ENCODE measurements around the gene HMGXB3. TPM values are rescaled to one million over a fixed set of nuclear protein-coding genes. Genes with fewer than 3 reads are reported as not detected.
"Not testable (repeated sequence)": the region's sequence is repeated elsewhere in the genome, so short reads cannot be mapped to it uniquely, and the experiment has no call there.

The HMGXB3 gene
- total RNA-seq, 3 donors from 2014 or later (not counting 1 experiment from before 2014, with no cell fraction given): 39.0 to 46.5 (median 45.8) TPM

DNA sequence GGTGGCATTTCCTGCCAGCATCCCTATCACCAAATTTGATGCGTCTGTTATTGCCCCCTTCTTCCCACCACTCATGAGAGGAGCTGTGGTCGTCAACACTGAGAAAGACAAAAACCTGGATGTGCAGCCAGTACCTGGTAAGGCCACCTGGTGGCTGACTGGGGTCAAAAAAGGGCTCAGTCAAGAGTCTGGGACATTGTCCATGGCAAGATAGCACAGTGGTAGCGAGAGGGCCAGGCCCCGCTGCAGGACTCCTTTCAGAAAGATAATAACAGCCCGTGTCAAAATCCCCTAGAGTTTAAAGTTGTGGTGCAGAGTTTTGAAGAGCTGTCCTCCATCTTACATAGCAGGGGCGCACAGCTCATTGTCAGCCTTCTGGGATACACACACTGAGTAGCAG lies 45.0 kb downstream of the HMGXB3 start:
- ATAC-seq (peak; percentile 9 to 30 (median 25)), DNase-seq (peak in 1 of 2 donors; percentile 13)
- peak overlapping the region; percentile 71 to 82 for H3K27ac Mint-ChIP-seq
- H3K9me3 Mint-ChIP-seq: no peaks in the 10 kb centered on the region
- H3K27me3 Mint-ChIP-seq (ENCODE audit: low read depth in 2 of 2): peaks cover 48 to 54% of the 10 kb centered on the region in 2 donors
- 91% methylated on average over 6 of the region's 6 CpGs for WGBS (ENCODE audit: insufficient coverage)
- H3K4me3 Mint-ChIP-seq: peak overlapping the region; percentile 63
- H3K36me3 Mint-ChIP-seq: peaks cover 56% of the 10 kb centered on the region
- Histone ChIP-seq H3K4me3 (ENCODE audit: low read length) (no peak overlapping the region), H3K27ac (ENCODE audit: low read length) (no peak overlapping the region), H3K27me3 (ENCODE audit: control insufficient read depth, insufficient read depth, low read length) (peaks cover 20% of the 10 kb centered on the region), H3K36me3 (ENCODE audit: control insufficient read depth, insufficient read depth, low read length) (peaks cover 76% of the 10 kb centered on the region), H3K4me1 (ENCODE audit: control insufficient read depth, insufficient read depth, low read length) (peaks cover 48% of the 10 kb centered on the region), H3K9me3 (ENCODE audit: control insufficient read depth, insufficient read depth, low read length) (no peaks in the 10 kb centered on the region)
- H3K4me1 Mint-ChIP-seq: peaks cover 75 to 76% of the 10 kb centered on the region in 2 donors
- intact Hi-C loops (cut with micrococcal nuclease): no loop called here
- TF ChIP-seq, protein P1, sequence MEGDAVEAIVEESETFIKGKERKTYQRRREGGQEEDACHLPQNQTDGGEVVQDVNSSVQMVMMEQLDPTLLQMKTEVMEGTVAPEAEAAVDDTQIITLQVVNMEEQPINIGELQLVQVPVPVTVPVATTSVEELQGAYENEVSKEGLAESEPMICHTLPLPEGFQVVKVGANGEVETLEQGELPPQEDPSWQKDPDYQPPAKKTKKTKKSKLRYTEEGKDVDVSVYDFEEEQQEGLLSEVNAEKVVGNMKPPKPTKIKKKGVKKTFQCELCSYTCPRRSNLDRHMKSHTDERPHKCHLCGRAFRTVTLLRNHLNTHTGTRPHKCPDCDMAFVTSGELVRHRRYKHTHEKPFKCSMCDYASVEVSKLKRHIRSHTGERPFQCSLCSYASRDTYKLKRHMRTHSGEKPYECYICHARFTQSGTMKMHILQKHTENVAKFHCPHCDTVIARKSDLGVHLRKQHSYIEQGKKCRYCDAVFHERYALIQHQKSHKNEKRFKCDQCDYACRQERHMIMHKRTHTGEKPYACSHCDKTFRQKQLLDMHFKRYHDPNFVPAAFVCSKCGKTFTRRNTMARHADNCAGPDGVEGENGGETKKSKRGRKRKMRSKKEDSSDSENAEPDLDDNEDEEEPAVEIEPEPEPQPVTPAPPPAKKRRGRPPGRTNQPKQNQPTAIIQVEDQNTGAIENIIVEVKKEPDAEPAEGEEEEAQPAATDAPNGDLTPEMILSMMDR (IDR thresholded peaks at IDR 0.05): no peak

DNA sequence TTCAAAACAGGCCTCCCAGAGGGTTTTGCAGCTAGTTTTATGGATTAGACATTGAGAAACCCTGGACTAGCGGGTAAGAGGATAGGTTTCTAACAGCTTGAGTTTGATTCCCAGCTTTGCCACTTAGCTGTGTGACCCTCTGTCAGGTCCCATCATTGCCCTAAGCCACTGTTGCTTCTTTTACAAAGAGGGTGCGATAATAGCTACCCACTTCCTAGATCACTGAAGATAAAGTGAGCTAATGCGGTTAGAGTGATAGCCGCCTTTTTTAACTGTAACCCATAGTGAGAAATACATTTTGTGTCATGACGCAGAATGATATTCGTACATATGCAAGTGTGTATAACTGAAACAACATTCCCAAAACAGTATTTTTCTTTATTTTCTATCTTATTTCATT lies 45.5 kb downstream of the HMGXB3 start:
- Mint-ChIP-seq H3K4me1 (peaks cover 75 to 76% of the 10 kb centered on the region in 2 donors), H3K4me3 (peak overlapping the region; percentile 63)
- WGBS (ENCODE audit: insufficient coverage): 65% methylated on average over 3 of the region's 6 CpGs

DNA sequence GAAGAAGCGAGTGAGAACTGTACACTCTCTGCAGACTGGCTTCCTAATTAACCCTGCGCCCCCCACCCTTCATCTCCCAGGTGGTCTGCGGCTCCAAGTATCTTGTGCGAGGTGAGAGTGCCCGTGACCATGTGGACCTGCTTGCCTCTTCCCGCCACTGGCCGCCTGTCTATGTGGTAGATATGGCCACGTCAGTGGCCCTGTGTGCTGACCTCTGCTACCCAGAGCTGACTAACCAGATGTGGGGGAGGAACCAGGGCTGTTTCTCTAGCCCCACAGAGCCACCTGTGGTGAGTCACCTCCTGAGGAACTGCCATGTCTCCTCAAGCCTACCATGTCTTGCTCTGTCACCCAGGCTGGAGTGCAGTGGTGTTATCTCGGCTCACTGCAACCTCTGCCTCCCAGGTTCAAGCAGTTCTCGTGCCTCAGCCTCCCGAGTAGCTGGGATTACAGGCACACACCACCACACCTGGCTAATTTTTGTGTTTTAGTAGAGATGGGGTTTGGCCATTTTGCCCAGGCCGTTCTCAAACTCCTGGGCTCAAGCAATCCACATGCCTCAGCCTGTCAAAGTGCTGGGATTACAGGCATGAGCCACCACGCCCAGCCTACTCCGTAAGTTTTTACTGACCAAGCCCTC lies 49.8 kb downstream of the HMGXB3 start:
- DNase-seq; H3K9me3 ChIP-seq (ENCODE audit: control insufficient read depth, insufficient read depth, low read length); H3K27ac Mint-ChIP-seq; H3K4me3 Mint-ChIP-seq; H3K4me3 ChIP-seq (ENCODE audit: low read length); ATAC-seq; H3K27ac ChIP-seq (ENCODE audit: low read length); H3K9me3 Mint-ChIP-seq; intact Hi-C loops (cut with micrococcal nuclease): not testable (repeated sequence)
- Histone ChIP-seq H3K36me3 (ENCODE audit: control insufficient read depth, insufficient read depth, low read length) (peaks cover 71% of the 10 kb centered on the region), H3K27me3 (ENCODE audit: control insufficient read depth, insufficient read depth, low read length) (peaks cover 12% of the 10 kb centered on the region), H3K4me1 (ENCODE audit: control insufficient read depth, insufficient read depth, low read length) (peaks cover 25% of the 10 kb centered on the region)
- H3K4me1 Mint-ChIP-seq: peaks cover 41 to 56% of the 10 kb centered on the region in 2 donors
- H3K27me3 Mint-ChIP-seq (ENCODE audit: low read depth in 2 of 2): peaks cover 28% of the 10 kb centered on the region in 2 donors
- H3K36me3 Mint-ChIP-seq: peaks cover 39% of the 10 kb centered on the region
- whole genome bisulfite sequencing (ENCODE audit: insufficient coverage): 96% methylated on average over 14 of the region's 14 CpGs

More for the DNA sequence above, 45.5 kb downstream of the HMGXB3 start:
- Mint-ChIP-seq H3K27ac (peak overlapping the region; percentile 71 to 82), H3K36me3 (peaks cover 51% of the 10 kb centered on the region), H3K9me3 (no peaks in the 10 kb centered on the region), H3K27me3 (ENCODE audit: low read depth in 2 of 2) (peaks cover 47 to 49% of the 10 kb centered on the region in 2 donors)
- intact Hi-C loops (cut with micrococcal nuclease): loop anchor here (1.0 to 2.0 kb wide), 2 partner anchors 45 to 85 kb away; partner anchors contain the start of gene SLC26A2
- peaks cover 48% of the 10 kb centered on the region for H3K4me1 ChIP-seq (ENCODE audit: control insufficient read depth, insufficient read depth, low read length)
- TF ChIP-seq, protein P1 (IDR thresholded peaks at IDR 0.05): no peak
- peak in 1 of 2 donors; percentile 75 for DNase-seq
- peaks cover 20% of the 10 kb centered on the region for H3K27me3 ChIP-seq (ENCODE audit: control insufficient read depth, insufficient read depth, low read length)
- no peak overlapping the region for H3K4me3 ChIP-seq (ENCODE audit: low read length)
- H3K36me3 ChIP-seq (ENCODE audit: control insufficient read depth, insufficient read depth, low read length): peaks cover 76% of the 10 kb centered on the region
- H3K27ac ChIP-seq (ENCODE audit: low read length): no peak overlapping the region
- peak; percentile 89 to 94 (median 90) for ATAC-seq
- H3K9me3 ChIP-seq (ENCODE audit: control insufficient read depth, insufficient read depth, low read length): no peaks in the 10 kb centered on the region

DNA sequence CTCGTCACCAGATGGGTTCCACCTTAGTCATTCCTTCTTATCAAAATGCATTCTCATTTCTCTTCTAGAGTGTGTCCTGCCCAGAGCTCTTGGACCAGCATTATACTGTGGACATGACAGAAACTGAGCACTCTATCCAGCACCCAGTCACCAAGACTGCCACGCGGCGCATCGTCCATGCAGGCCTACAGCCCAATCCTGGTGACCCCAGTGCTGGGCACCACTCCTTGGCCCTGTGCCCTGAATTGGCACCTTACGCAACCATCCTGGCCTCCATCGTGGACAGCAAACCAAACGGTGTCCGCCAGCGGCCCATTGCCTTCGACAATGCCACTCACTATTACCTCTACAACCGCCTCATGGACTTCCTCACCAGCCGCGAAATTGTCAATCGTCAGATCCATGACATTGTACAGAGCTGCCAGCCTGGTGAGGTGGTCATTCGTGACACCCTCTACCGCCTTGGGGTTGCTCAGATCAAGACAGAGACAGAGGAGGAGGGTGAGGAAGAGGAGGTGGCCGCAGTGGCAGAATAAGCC lies 51.2 kb downstream of the HMGXB3 start:
- Histone ChIP-seq H3K27me3 (ENCODE audit: control insufficient read depth, insufficient read depth, low read length) (peaks cover 11% of the 10 kb centered on the region), H3K4me1 (ENCODE audit: control insufficient read depth, insufficient read depth, low read length) (peaks cover 11% of the 10 kb centered on the region), H3K4me3 (ENCODE audit: low read length) (no peak overlapping the region), H3K9me3 (ENCODE audit: control insufficient read depth, insufficient read depth, low read length) (no peaks in the 10 kb centered on the region), H3K27ac (ENCODE audit: low read length) (no peak overlapping the region), H3K36me3 (ENCODE audit: control insufficient read depth, insufficient read depth, low read length) (peaks cover 67% of the 10 kb centered on the region)
- ATAC-seq (no peak), DNase-seq (no peak)
- Mint-ChIP-seq H3K27ac (no peak overlapping the region), H3K27me3 (ENCODE audit: low read depth in 2 of 2) (peaks cover 28% of the 10 kb centered on the region in 2 donors), H3K36me3 (peaks cover 39% of the 10 kb centered on the region), H3K4me3 (no peak overlapping the region), H3K4me1 (peaks cover 30 to 48% of the 10 kb centered on the region in 2 donors), H3K9me3 (no peaks in the 10 kb centered on the region)
- intact Hi-C loops (cut with micrococcal nuclease): no loop called here
- 92% methylated on average over 18 of the region's 18 CpGs for WGBS (ENCODE audit: insufficient coverage)
- TF ChIP-seq, protein P1 (IDR thresholded peaks at IDR 0.05): no peak

Measured in natural killer cell (primary cell).